GM19025 (cell line): ENCODE results near the gene MARS2.
A peak's percentile ranks its signal among the peaks of the same experiment; 100 is the strongest.
"Not testable (repeated sequence)": the region's sequence is repeated elsewhere in the genome, so short reads cannot be mapped to it uniquely, and the experiment has no call there.

Experiments
- ATAC-seq: cut with Tn5 transposase; IDR thresholded peaks from one replicate; pipeline ENCODE4 v1.9.1; 2021; ENCODE audit warnings: mild to moderate bottlenecking, low read depth, moderate library complexity; ENCODE audit not compliant: unreplicated experiment

Gene MARS2

GRCh38 chr2:197705121-197705911, at the start of gene MARS2:
Gene MARS2 (plus strand): TSS chr2:197705369. CDS start chr2:197705406, 37 bp downstream.
- peak; percentile 85 for ATAC-seq

- ATAC-seq: no peak
These were observed 47.6 kb upstream of the MARS2 start for GRCh38 chr2:197657562-197657961.

- ATAC-seq: no peak
These were observed 43.5 kb upstream of the MARS2 start for GRCh38 chr2:197661626-197662025.

- no peak for ATAC-seq
These were observed 38.9 kb upstream of the MARS2 start for GRCh38 chr2:197666277-197666676.

GRCh38 chr2:197668296-197668695, 36.9 kb upstream of the MARS2 start:
- no peak for ATAC-seq

GRCh38 chr2:197669077-197669476, 36.1 kb upstream of the MARS2 start:
- ATAC-seq: no peak

GRCh38 chr2:197672371-197672893, 32.7 kb upstream of the MARS2 start:
- ATAC-seq: no peak

- ATAC-seq: no peak
These were observed 32.1 kb upstream of the MARS2 start for GRCh38 chr2:197673106-197673505.

GRCh38 chr2:197673606-197674005, 31.6 kb upstream of the MARS2 start:
- no peak for ATAC-seq

GRCh38 chr2:197674060-197674459, 31.1 kb upstream of the MARS2 start:
- ATAC-seq: no peak

GRCh38 chr2:197674591-197674990, 30.6 kb upstream of the MARS2 start:
- ATAC-seq: no peak

- no peak for ATAC-seq
These were observed 29.9 kb upstream of the MARS2 start, which contains the start of gene RFTN2 for GRCh38 chr2:197675246-197675645. Gene RFTN2 (minus strand): TSS chr2:197675587. CDS start chr2:197675458, 129 bp downstream.

GRCh38 chr2:197675711-197676188, 29.4 kb upstream of the MARS2 start:
- no peak for ATAC-seq

- ATAC-seq: no peak
These were observed 28.1 kb upstream of the MARS2 start for GRCh38 chr2:197677056-197677455.

- no peak for ATAC-seq
These were observed 27.7 kb upstream of the MARS2 start for GRCh38 chr2:197677483-197677882.

- not testable (repeated sequence) for ATAC-seq
These were observed 10.0 kb upstream of the MARS2 start for GRCh38 chr2:197695206-197695605.

GRCh38 chr2:197695971-197696370, 9.2 kb upstream of the MARS2 start:
- not testable (repeated sequence) for ATAC-seq

- not testable (repeated sequence) for ATAC-seq
These were observed 8.6 kb upstream of the MARS2 start for GRCh38 chr2:197696571-197696970.

GRCh38 chr2:197699724-197700123, 5.4 kb upstream of the MARS2 start:
- not testable (repeated sequence) for ATAC-seq

GRCh38 chr2:197700960-197701359, 4.2 kb upstream of the MARS2 start:
- ATAC-seq: no peak

- peak; percentile 28 for ATAC-seq
These were observed 592 bp upstream of the MARS2 start for GRCh38 chr2:197704434-197705120.
